Measurements from ENCODE around the gene SLC16A3. TPM values are rescaled to one million over a fixed set of nuclear protein-coding genes. Genes with fewer than 3 reads are reported as not detected.

SLC16A3 gene
- total RNA-seq, 1 experiment from 2014 or later = 198 TPM

DNA sequence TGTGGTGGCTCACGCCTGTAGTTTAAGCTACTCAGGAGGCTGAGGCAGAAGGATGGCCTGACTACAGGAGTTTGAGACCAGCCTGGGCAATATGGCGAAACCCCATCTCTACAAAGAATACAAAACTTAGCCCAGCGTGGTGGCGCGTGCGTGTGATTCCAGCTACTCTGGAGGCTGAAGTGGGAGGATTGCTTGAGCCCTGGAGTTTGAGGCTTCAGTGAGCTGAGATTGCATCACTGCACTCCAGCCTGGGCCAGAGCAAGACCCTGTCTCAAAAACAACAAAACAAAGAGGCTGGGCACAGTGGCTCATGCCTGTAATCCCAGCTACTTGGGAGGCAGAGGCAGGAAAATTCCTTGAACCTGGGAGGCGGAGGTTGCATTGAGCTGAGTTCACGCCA lies 51.7 kb downstream of the SLC16A3 start:
- Histone ChIP-seq H3F3A (ENCODE audit: insufficient read depth, low read depth) (peaks cover 40% of the 10 kb centered on the region), H2AFZ (no peak overlapping the region), H4K20me1 (ENCODE audit: insufficient read depth) (no peaks in the 10 kb centered on the region), H3K27ac (0 out of 2 replicates have a peak overlapping the region, but pooled peaks have one; percentile 23), H3K9me3 (ENCODE audit: insufficient read depth, low read depth) (no peaks in the 10 kb centered on the region), H3K9me2 (ENCODE audit: insufficient read depth) (no peaks in the 10 kb centered on the region), H3K4me1 (replicated peaks; ENCODE audit: insufficient read depth) (peaks cover 52% of the 10 kb centered on the region), H3K36me3 (ENCODE audit: low read depth) (no peaks in the 10 kb centered on the region), H3K79me2 (ENCODE audit: low read depth) (no peaks in the 10 kb centered on the region), H3K4me3 (no peak overlapping the region), H3K4me2 (no peak overlapping the region; the same call in 1 of the 2 replicates), H3K27me3 (ENCODE audit: insufficient read depth, low read depth) (no peaks in the 10 kb centered on the region)
- no peak for DNase-seq
- TF ChIP-seq, protein P1, sequence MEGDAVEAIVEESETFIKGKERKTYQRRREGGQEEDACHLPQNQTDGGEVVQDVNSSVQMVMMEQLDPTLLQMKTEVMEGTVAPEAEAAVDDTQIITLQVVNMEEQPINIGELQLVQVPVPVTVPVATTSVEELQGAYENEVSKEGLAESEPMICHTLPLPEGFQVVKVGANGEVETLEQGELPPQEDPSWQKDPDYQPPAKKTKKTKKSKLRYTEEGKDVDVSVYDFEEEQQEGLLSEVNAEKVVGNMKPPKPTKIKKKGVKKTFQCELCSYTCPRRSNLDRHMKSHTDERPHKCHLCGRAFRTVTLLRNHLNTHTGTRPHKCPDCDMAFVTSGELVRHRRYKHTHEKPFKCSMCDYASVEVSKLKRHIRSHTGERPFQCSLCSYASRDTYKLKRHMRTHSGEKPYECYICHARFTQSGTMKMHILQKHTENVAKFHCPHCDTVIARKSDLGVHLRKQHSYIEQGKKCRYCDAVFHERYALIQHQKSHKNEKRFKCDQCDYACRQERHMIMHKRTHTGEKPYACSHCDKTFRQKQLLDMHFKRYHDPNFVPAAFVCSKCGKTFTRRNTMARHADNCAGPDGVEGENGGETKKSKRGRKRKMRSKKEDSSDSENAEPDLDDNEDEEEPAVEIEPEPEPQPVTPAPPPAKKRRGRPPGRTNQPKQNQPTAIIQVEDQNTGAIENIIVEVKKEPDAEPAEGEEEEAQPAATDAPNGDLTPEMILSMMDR (conservative IDR thresholded peaks at IDR 0.05) = no peak
- intact Hi-C loops (cut with micrococcal nuclease; ENCODE audit: unreplicated experiment) = loop anchor here (10.0 kb wide), 1 partner anchor 54 kb away; the partner anchor contains the start of gene SECTM1
- ChIA-PET CTCF (no interaction called here), POLR2A (ENCODE audit: unreplicated experiment) (no interaction called here)
- BruUV-seq (replicated peaks) = no TSS peak

DNA sequence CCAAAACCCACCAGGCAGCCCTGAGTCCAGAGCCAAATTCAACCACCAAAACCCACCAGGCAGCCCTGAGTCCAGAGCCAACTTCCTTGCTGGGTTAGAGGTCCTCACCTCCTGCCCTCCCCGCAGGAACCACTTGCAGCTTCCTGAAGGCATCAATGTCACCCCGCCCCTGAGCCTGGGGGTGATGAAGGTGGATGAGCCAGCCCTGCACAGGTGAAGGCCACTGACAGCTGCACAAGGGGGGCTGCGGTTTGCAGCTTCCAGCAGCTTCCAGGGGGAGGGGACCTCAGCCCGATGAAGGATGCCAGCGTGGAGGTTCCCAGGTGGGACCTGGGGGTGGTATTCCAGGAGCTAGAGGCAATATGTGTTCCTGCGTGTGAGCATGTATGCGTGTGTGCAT lies 52.2 kb downstream of the SLC16A3 start:
- Histone ChIP-seq H4K20me1 (ENCODE audit: insufficient read depth) (no peaks in the 10 kb centered on the region), H3K9me2 (ENCODE audit: insufficient read depth) (no peaks in the 10 kb centered on the region), H3K79me2 (ENCODE audit: low read depth) (no peaks in the 10 kb centered on the region), H3F3A (ENCODE audit: insufficient read depth, low read depth) (peaks cover 40% of the 10 kb centered on the region), H3K9me3 (ENCODE audit: insufficient read depth, low read depth) (no peaks in the 10 kb centered on the region), H3K36me3 (ENCODE audit: low read depth) (no peaks in the 10 kb centered on the region), H3K27me3 (ENCODE audit: insufficient read depth, low read depth) (no peaks in the 10 kb centered on the region), H3K27ac (peak overlapping the region; percentile 23; the same call in 1 of the 2 replicates), H3K4me1 (replicated peaks; ENCODE audit: insufficient read depth) (peaks cover 52% of the 10 kb centered on the region), H2AFZ (no peak overlapping the region), H3K4me3 (no peak overlapping the region), H3K4me2 (peak overlapping the region; percentile 70)
- peak in 1 of 2 experiments; percentile 42 for DNase-seq
- CTCF ChIA-PET = interaction anchor here (0.5 kb wide), 1 partner anchor 487 kb away, joined by 4 read pairs; no protein-coding TSS in a partner anchor
- POLR2A ChIA-PET (ENCODE audit: unreplicated experiment) = interaction anchor here (0.5 to 0.7 kb wide), 4 partner anchors 39 to 803 kb away, joined by 4 to 8 read pairs (median 4); no protein-coding TSS in a partner anchor
- intact Hi-C loops (cut with micrococcal nuclease; ENCODE audit: unreplicated experiment) = loop anchor here (10.0 kb wide), 1 partner anchor 54 kb away; the partner anchor contains the start of gene SECTM1
- TF ChIP-seq, protein P1 (conservative IDR thresholded peaks at IDR 0.05) = no peak
- no peak for TF ChIP-seq EZH2 (IDR thresholded peaks at IDR 0.05; ENCODE audit: low read depth)
- no TSS peak for BruUV-seq (replicated peaks)

DNA sequence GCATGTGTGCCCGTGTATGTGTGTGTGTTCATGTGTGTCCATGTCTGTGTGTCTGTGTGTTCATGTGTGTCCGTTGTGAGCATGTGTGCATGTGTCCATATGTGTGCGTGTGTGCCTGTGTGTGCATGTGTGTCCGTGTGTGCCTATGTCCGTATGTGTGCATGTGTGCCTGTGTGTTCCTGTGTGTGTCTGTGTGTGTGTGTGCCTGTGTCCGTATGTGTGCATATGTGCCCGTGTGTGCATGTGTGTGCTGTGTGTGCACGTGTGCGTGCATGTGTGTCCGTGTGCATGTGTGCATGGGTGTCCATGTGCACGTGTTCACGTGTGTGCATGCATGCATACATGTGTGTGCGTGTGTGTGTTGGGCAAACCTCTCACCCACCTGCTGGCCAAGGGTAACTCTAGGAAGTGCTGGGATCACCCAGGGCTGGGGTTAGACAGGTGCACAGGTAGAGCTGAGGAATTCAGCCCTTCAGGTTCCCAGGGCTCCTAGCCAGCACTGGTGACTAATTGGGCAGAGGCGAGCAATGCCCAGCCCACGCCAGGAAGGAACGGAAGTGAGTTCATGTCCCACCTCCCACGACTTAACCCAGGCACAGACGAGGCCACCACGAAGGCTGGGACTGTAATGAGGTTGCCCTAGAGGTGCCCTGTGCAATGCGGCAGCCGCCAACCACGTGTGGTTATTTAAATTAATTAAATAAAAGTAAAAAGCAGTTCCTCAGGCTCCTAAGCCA lies 52.8 kb downstream of the SLC16A3 start:
- no peak overlapping the region; the same call in 1 of the 2 replicates for H3K4me3 ChIP-seq
- intact Hi-C loops (cut with micrococcal nuclease; ENCODE audit: unreplicated experiment) = loop anchor here (10.0 kb wide), 1 partner anchor 53 kb away; the partner anchor contains the start of gene SECTM1
- TSS peak; percentile 35 for BruUV-seq (replicated peaks)
- ChIA-PET POLR2A (ENCODE audit: unreplicated experiment) (interaction anchor here (0.5 to 2.4 kb wide), 6 partner anchors 11 to 802 kb away, joined by 4 to 18 read pairs (median 6); no protein-coding TSS in a partner anchor), CTCF (interaction anchor here (0.5 kb wide), 1 partner anchor 486 kb away, joined by 4 read pairs; no protein-coding TSS in a partner anchor)
- no peak overlapping the region for H2AFZ ChIP-seq
- TF ChIP-seq EZH2 (IDR thresholded peaks at IDR 0.05; ENCODE audit: low read depth) = no peak
- TF ChIP-seq, protein P1 (conservative IDR thresholded peaks at IDR 0.05) = no peak
- peaks cover 35% of the 10 kb centered on the region for H3F3A ChIP-seq (ENCODE audit: insufficient read depth, low read depth)
- no peaks in the 10 kb centered on the region for H3K9me2 ChIP-seq (ENCODE audit: insufficient read depth)
- H3K79me2 ChIP-seq (ENCODE audit: low read depth) = no peaks in the 10 kb centered on the region
- H3K27me3 ChIP-seq (ENCODE audit: insufficient read depth, low read depth) = no peaks in the 10 kb centered on the region
- peak overlapping the region; percentile 90 for H3K27ac ChIP-seq
- H3K36me3 ChIP-seq (ENCODE audit: low read depth) = no peaks in the 10 kb centered on the region
- DNase-seq = peak; percentile 89 to 90
- peak overlapping the region; percentile 70 for H3K4me2 ChIP-seq
- no peaks in the 10 kb centered on the region for H4K20me1 ChIP-seq (ENCODE audit: insufficient read depth)
- H3K4me1 ChIP-seq (replicated peaks; ENCODE audit: insufficient read depth) = peaks cover 48% of the 10 kb centered on the region
- H3K9me3 ChIP-seq (ENCODE audit: insufficient read depth, low read depth) = no peaks in the 10 kb centered on the region

Measured in PC-9 (cell line).